B cell (primary cell): ENCODE results near the gene NACC1. TPM values are rescaled to one million over a fixed set of nuclear protein-coding genes. Genes with fewer than 3 reads are reported as not detected.
A peak's percentile ranks its signal among the peaks of the same experiment; 100 is the strongest.

ENCODE experiments used
- ATAC-seq: fragments of 200-7000 bp; cut with Tn5 transposase; one replicate; pipeline ENCODE4 v1.10.0; 2021; ENCODE audit warnings: low read depth, mild to moderate bottlenecking, moderate number of reproducible peaks, moderate library complexity
- CTCF ChIA-PET: fragments of 350-600 bp; sonication (Branson Sonifier 250); formaldehyde crosslinking; loops from one replicate; lab custom pipeline; 2021; ENCODE audit warnings: antibody characterized with exemption, inconsistent platforms; lab: Charles Lee
- POLR2A ChIA-PET: fragments of 350-600 bp; sonication (Branson Sonifier 250); formaldehyde crosslinking; loops from one replicate; lab custom pipeline; 2021; ENCODE audit warnings: antibody characterized with exemption; lab: Charles Lee
- DNase-seq: peaks from one replicate; pipeline ENCODE4 v3.0.0; 2013
- H2AFZ ChIP-seq: 2 replicates; pipeline ENCODE4 v1.6.1; 2012; ENCODE audit warnings: mild to moderate bottlenecking, low read depth, low read length; ENCODE audit not compliant: insufficient read depth, poor library complexity, severe bottlenecking
- H3K27ac ChIP-seq, 2 donors: 1 replicate in 1 of 2; 2 replicates in 1 of 2; pipeline ENCODE4 v1.5.1; 2012 to 2013; ENCODE audit warnings: low read length in 2 of 2, mild to moderate bottlenecking in 2 of 2, moderate library complexity in 1 of 2
- H3K27me3 ChIP-seq, 4 experiments: fragments of 200-600 bp in 1 of 4; sonication (generic) in 1 of 4; replicated peaks in 1 of 4; 1 replicate in 2 of 4; 2 replicates in 2 of 4; pipeline versions ENCODE4 v1.6.1 to v1.7.0; 2013 to 2016; ENCODE audit warnings: low read length in 3 of 4, mild to moderate bottlenecking in 2 of 4, mixed read lengths in 1 of 4, moderate library complexity in 1 of 4; ENCODE audit not compliant: insufficient read depth in 4 of 4, control insufficient read depth in 3 of 4; ENCODE audit errors: control extremely low read depth in 1 of 4
- H3K36me3 ChIP-seq, 2 experiments: replicated peaks in 1 of 2; 1 replicate in 1 of 2; 2 replicates in 1 of 2; pipeline versions ENCODE4 v1.6.1 to v1.7.1; 2013; ENCODE audit warnings: low read length in 1 of 2; ENCODE audit not compliant: insufficient read depth in 2 of 2, control insufficient read depth in 1 of 2; ENCODE audit errors: control extremely low read depth in 1 of 2, extremely low read depth in 1 of 2
- H3K4me1 ChIP-seq, 2 donors: fragments of 200-600 bp in 1 of 2; sonication (generic) in 1 of 2; 1 replicate in 1 of 2; 2 replicates in 1 of 2; pipeline versions ENCODE4 v1.5.1 to v1.6.1; 2013 to 2017; ENCODE audit warnings: low read length in 2 of 2; ENCODE audit not compliant: control insufficient read depth in 2 of 2, insufficient read depth in 2 of 2
- H3K4me2 ChIP-seq: replicated peaks from 2 replicates; pipeline ENCODE3; 2012; ENCODE audit warnings: mild to moderate bottlenecking, low read depth, low read length; ENCODE audit not compliant: poor library complexity, severe bottlenecking
- H3K4me3 ChIP-seq, 5 experiments: fragments of 200-600 bp in 1 of 5; sonication (generic) in 1 of 5; 1 replicate in 3 of 5; 2 replicates in 2 of 5; pipeline versions ENCODE4 v1.5.1 to v1.7.0; 2011 to 2016; ENCODE audit warnings: low read length in 4 of 5, mild to moderate bottlenecking in 4 of 5, low read depth in 2 of 5, control low read depth in 1 of 5, moderate library complexity in 1 of 5; ENCODE audit not compliant: insufficient read depth in 1 of 5; ENCODE audit errors: control extremely low read depth in 1 of 5, extremely low read depth in 1 of 5
- H3K79me2 ChIP-seq: fragments of 200-600 bp; sonication (generic); one replicate; pipeline ENCODE4 v1.6.0; 2016; ENCODE audit warnings: low read length; ENCODE audit not compliant: control insufficient read depth, insufficient read depth
- H3K9ac ChIP-seq: fragments of 200-600 bp; sonication (generic); 2 replicates; pipeline ENCODE4 v1.6.1; 2017; ENCODE audit warnings: mild to moderate bottlenecking, low read length, moderate library complexity
- H3K9me3 ChIP-seq, 3 donors: one replicate each; pipeline versions ENCODE4 v1.6.1 to v1.7.1; 2013; ENCODE audit warnings: low read length in 2 of 3; ENCODE audit not compliant: control insufficient read depth in 2 of 3, insufficient read depth in 1 of 3; ENCODE audit errors: control extremely low read depth in 1 of 3
- H4K20me1 ChIP-seq: 2 replicates; pipeline ENCODE4 v1.6.0; 2012; ENCODE audit warnings: mild to moderate bottlenecking, low read length; ENCODE audit not compliant: insufficient read depth, control insufficient read depth, poor library complexity, severe bottlenecking
- H3K27ac Mint-ChIP-seq: one replicate; pipeline ENCODE4 v1.8.0; 2021; ENCODE audit warnings: mixed read lengths
- H3K27me3 Mint-ChIP-seq: one replicate; pipeline ENCODE4 v1.8.0; 2021; ENCODE audit warnings: mixed read lengths
- H3K4me1 Mint-ChIP-seq: one replicate; pipeline ENCODE4 v1.8.0; 2021; ENCODE audit warnings: mixed read lengths
- H3K4me3 Mint-ChIP-seq: one replicate; pipeline ENCODE4 v1.8.0; 2021; ENCODE audit warnings: mixed read lengths
- H3K9me3 Mint-ChIP-seq: one replicate; pipeline ENCODE4 v1.8.0; 2022; ENCODE audit warnings: mixed read lengths; ENCODE audit not compliant: insufficient read depth
- EZH2 ChIP-seq: IDR thresholded peaks from 2 replicates; pipeline ENCODE4 v1.6.1; 2012; ENCODE audit warnings: borderline replicate concordance, low read depth, mild to moderate bottlenecking, moderate library complexity, low read length; ENCODE audit not compliant: insufficient read depth, poor library complexity, severe bottlenecking
- WGBS: methylation state at CpG from one replicate; pipeline ENCODE4 v1.1.5; 2013; ENCODE audit warnings: missing lambda C conversion rate; ENCODE audit not compliant: insufficient coverage; 5-methylcytosine and 5-hydroxymethylcytosine counted together
- intact Hi-C: fragments of 100-400 bp; cut with micrococcal nuclease; formaldehyde crosslinking; loops from one replicate; pipeline ENCODE4 v1.10.0; 2022
- polyA plus RNA-seq: library from polyadenylated mRNA; depleted of rRNA; stranded (reverse); fragments of >200 nt; gene quantifications from 2 replicates; pipeline ENCODE4 v1.2.3, GENCODE V29; 2012
- total RNA-seq, 2 donors: library from RNA; stranded (reverse); fragments of 120-200 nt in 1 of 2; gene quantifications; 1 replicate in 1 of 2; 2 replicates in 1 of 2; pipeline versions ENCODE4 v1.2.3 to v1.2.4, GENCODE V29; 2013 to 2022
- TF ChIP-seq, protein P1 (sequence below): fragments of 200-600 bp; IDR thresholded peaks from one replicate; pipeline ENCODE4 v1.8.0; 2022; ENCODE audit warnings: antibody characterized with exemption, mild to moderate bottlenecking

NACC1 gene
- total and polyA plus RNA-seq, 2 donors (not counting 1 experiment from before 2014, with no cell fraction given), result 25.9 to 27.5 TPM

DNA sequence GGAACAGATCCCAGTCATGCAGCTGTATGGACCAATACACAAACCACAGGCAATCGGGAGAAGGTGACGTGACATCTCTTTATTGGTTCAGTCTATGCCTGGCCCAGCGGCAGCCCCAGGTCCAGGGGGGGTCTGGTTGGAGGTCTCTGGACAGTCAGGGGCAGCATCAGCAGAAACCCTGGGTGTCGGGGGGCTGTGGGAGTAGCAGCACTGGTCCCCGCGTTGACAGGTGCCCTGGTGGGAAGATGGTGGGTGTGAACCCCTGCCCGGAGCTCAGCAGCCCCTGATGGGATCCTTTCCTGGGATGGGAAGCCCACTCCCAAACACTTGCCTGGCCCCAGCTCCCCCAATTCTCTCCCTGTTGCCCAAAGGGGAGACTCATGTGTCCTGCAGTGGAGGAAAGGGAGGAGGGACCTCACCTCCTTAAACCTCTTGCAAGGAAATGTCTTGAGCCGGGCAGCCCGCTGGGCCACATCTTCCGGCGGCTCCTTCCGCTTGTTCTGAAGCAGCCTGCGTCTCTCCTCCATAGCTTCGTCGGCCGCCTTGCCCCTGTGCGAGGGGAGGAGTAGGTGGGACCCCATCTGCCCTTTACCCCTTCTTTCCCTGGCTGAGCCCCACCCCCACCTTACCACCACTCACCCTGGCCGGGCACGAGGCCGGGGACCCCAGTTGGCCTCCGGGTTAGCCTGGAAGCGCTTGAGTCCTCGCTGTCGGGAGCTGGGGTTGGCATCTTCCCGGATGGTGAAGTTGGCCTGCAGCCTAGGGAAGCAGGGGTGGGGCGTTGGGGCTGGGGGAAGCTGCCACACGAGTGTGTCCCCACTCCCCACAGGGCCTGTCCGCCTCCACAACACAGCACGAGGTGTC lies 13.0 kb upstream of the NACC1 start:
- peak overlapping the region; percentile 53 to 98 (median 65) for H3K4me3 ChIP-seq

More for the DNA sequence above, 13.0 kb upstream of the NACC1 start:
- peaks cover under 1 to 35% of the 10 kb centered on the region in 2 experiments for H3K36me3 ChIP-seq
- H3K4me1 ChIP-seq, result peaks cover 33 to 62% of the 10 kb centered on the region in 2 donors
- CTCF ChIA-PET, result interaction anchor here (0.7 to 5.6 kb wide), 20 partner anchors 8 to 325 kb away, joined by 3 to 108 read pairs (median 11); partner anchors contain the start of genes IER2, NACC1 and STX10
- WGBS, result 12% methylated on average over 5 of the region's 29 CpGs
- Mint-ChIP-seq H3K4me1 (peaks cover 55% of the 10 kb centered on the region), H3K27me3 (no peaks in the 10 kb centered on the region), H3K9me3 (no peaks in the 10 kb centered on the region), H3K4me3 (peak overlapping the region; percentile 97), H3K27ac (peak overlapping the region; percentile 100)
- POLR2A ChIA-PET, result interaction anchor here (0.5 to 3.9 kb wide), 18 partner anchors 8 to 643 kb away, joined by 3 to 107 read pairs (median 6); partner anchors contain the start of genes CALR, IER2, JUNB and NACC1
- H3K27ac ChIP-seq, result peak overlapping the region; percentile 83 to 100
- peak overlapping the region; percentile 99 for H3K4me2 ChIP-seq
- H3K79me2 ChIP-seq, result peaks cover 58% of the 10 kb centered on the region
- H3K27me3 ChIP-seq, result no peaks in the 10 kb centered on the region
- H3K9ac ChIP-seq, result peak overlapping the region; percentile 81
- H2AFZ ChIP-seq, result peak overlapping the region; percentile 87
- H4K20me1 ChIP-seq, result peaks cover 27% of the 10 kb centered on the region
- ATAC-seq, result no peak
- TF ChIP-seq EZH2, result no peak
- TF ChIP-seq, protein P1, sequence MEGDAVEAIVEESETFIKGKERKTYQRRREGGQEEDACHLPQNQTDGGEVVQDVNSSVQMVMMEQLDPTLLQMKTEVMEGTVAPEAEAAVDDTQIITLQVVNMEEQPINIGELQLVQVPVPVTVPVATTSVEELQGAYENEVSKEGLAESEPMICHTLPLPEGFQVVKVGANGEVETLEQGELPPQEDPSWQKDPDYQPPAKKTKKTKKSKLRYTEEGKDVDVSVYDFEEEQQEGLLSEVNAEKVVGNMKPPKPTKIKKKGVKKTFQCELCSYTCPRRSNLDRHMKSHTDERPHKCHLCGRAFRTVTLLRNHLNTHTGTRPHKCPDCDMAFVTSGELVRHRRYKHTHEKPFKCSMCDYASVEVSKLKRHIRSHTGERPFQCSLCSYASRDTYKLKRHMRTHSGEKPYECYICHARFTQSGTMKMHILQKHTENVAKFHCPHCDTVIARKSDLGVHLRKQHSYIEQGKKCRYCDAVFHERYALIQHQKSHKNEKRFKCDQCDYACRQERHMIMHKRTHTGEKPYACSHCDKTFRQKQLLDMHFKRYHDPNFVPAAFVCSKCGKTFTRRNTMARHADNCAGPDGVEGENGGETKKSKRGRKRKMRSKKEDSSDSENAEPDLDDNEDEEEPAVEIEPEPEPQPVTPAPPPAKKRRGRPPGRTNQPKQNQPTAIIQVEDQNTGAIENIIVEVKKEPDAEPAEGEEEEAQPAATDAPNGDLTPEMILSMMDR, result peak; percentile 67
- H3K9me3 ChIP-seq, result peaks cover 0 to 4% (median 0%) of the 10 kb centered on the region in 3 donors
- DNase-seq, result peak; percentile 76
- intact Hi-C loops, result loop anchor here (1.0 to 5.0 kb wide), 9 partner anchors 10 to 1277 kb away; partner anchors contain the start of genes ADGRE5, RFX1 and TRMT1
